ENCODE data around the gene PRKCD. TPM values are rescaled to one million over a fixed set of nuclear protein-coding genes. Genes with fewer than 3 reads are reported as not detected.

PRKCD gene
- total and polyA plus RNA-seq, 2 experiments from 2014 or later = 12.3 to 23.6 TPM

GRCh38 chr3:53226841-53227407, 65.9 kb downstream of the PRKCD start:
- 95% methylated on average over 15 of the region's 17 CpGs for WGBS (ENCODE audit: low lambda C conversion rate, missing lambda C conversion rate)
- no peak overlapping the region for H3K4me2 ChIP-seq
- no peaks in the 10 kb centered on the region for H3K27me3 ChIP-seq
- H3K36me3 ChIP-seq (replicated peaks; ENCODE audit: insufficient read depth, low read depth) = no peaks in the 10 kb centered on the region
- TF ChIP-seq CTCF (IDR thresholded peaks at IDR 0.05; ENCODE audit: poor library complexity) = no peak
- TF ChIP-seq EZH2phosphoT487 (IDR thresholded peaks at IDR 0.05; ENCODE audit: low read depth, severe bottlenecking, unreplicated experiment) = no peak
- no peak for TF ChIP-seq EZH2 (IDR thresholded peaks at IDR 0.05; ENCODE audit: borderline replicate concordance)
- H3K27ac ChIP-seq = no peak overlapping the region
- H3K4me3 ChIP-seq = no peak overlapping the region
- no peaks in the 10 kb centered on the region for H3K9me3 ChIP-seq (ENCODE audit: low read depth)
- H3K79me2 ChIP-seq = no peaks in the 10 kb centered on the region
- no peaks in the 10 kb centered on the region for H4K20me1 ChIP-seq (ENCODE audit: insufficient read depth, poor library complexity, severe bottlenecking)
- H3K4me1 ChIP-seq (ENCODE audit: insufficient read depth) = no peaks in the 10 kb centered on the region
- no peak overlapping the region for H2AFZ ChIP-seq
- no peaks in the 10 kb centered on the region for H3K9me2 ChIP-seq (replicated peaks; ENCODE audit: insufficient read depth)
- DNase-seq (ENCODE audit: low spot score) = no peak

GRCh38 chr3:53227993-53228885, 67.2 kb downstream of the PRKCD start:
- TF ChIP-seq EZH2 (IDR thresholded peaks at IDR 0.05; ENCODE audit: borderline replicate concordance) = no peak
- no peak for TF ChIP-seq CTCF (IDR thresholded peaks at IDR 0.05; ENCODE audit: poor library complexity)
- TF ChIP-seq EZH2phosphoT487 (IDR thresholded peaks at IDR 0.05; ENCODE audit: low read depth, severe bottlenecking, unreplicated experiment) = no peak
- no peaks in the 10 kb centered on the region for H3K4me1 ChIP-seq (ENCODE audit: insufficient read depth)
- H3K4me2 ChIP-seq = no peak overlapping the region
- no peak overlapping the region for H3K4me3 ChIP-seq
- H3K36me3 ChIP-seq (replicated peaks; ENCODE audit: insufficient read depth, low read depth) = no peaks in the 10 kb centered on the region
- H3K9me3 ChIP-seq (ENCODE audit: low read depth) = no peaks in the 10 kb centered on the region
- H4K20me1 ChIP-seq (ENCODE audit: insufficient read depth, poor library complexity, severe bottlenecking) = no peaks in the 10 kb centered on the region
- H3K27ac ChIP-seq = no peak overlapping the region
- no peak for DNase-seq (ENCODE audit: low spot score)
- H3K27me3 ChIP-seq = no peaks in the 10 kb centered on the region
- no peak overlapping the region for H2AFZ ChIP-seq
- 93% methylated on average over 24 of the region's 24 CpGs for WGBS (ENCODE audit: low lambda C conversion rate, missing lambda C conversion rate)
- no peaks in the 10 kb centered on the region for H3K79me2 ChIP-seq
- H3K9me2 ChIP-seq (replicated peaks; ENCODE audit: insufficient read depth) = no peaks in the 10 kb centered on the region

- TF ChIP-seq EZH2phosphoT487 (IDR thresholded peaks at IDR 0.05; ENCODE audit: low read depth, severe bottlenecking, unreplicated experiment) = no peak
- no peak for TF ChIP-seq EZH2 (IDR thresholded peaks at IDR 0.05; ENCODE audit: borderline replicate concordance)
- Histone ChIP-seq H3K9me3 (ENCODE audit: low read depth) (no peaks in the 10 kb centered on the region), H3K4me2 (no peak overlapping the region), H3K4me1 (ENCODE audit: insufficient read depth) (no peaks in the 10 kb centered on the region), H4K20me1 (ENCODE audit: insufficient read depth, poor library complexity, severe bottlenecking) (no peaks in the 10 kb centered on the region), H3K9me2 (replicated peaks; ENCODE audit: insufficient read depth) (no peaks in the 10 kb centered on the region), H3K27ac (no peak overlapping the region), H2AFZ (no peak overlapping the region), H3K36me3 (replicated peaks; ENCODE audit: insufficient read depth, low read depth) (no peaks in the 10 kb centered on the region), H3K79me2 (no peaks in the 10 kb centered on the region), H3K4me3 (no peak overlapping the region), H3K27me3 (no peaks in the 10 kb centered on the region)
- WGBS (ENCODE audit: low lambda C conversion rate, missing lambda C conversion rate) = 98% methylated on average over 14 of the region's 14 CpGs
- no peak for DNase-seq (ENCODE audit: low spot score)
Measured at GRCh38 chr3:53229171-53229570, 68.2 kb downstream of the PRKCD start.

GRCh38 chr3:53229606-53230005, 68.6 kb downstream of the PRKCD start:
- no peaks in the 10 kb centered on the region for H4K20me1 ChIP-seq (ENCODE audit: insufficient read depth, poor library complexity, severe bottlenecking)
- no peaks in the 10 kb centered on the region for H3K36me3 ChIP-seq (replicated peaks; ENCODE audit: insufficient read depth, low read depth)

More at GRCh38 chr3:53229606-53230005, 68.6 kb downstream of the PRKCD start:
- Histone ChIP-seq H3K79me2 (no peaks in the 10 kb centered on the region), H3K9me3 (ENCODE audit: low read depth) (no peaks in the 10 kb centered on the region), H3K27me3 (no peaks in the 10 kb centered on the region), H3K4me1 (ENCODE audit: insufficient read depth) (no peaks in the 10 kb centered on the region), H3K9me2 (replicated peaks; ENCODE audit: insufficient read depth) (no peaks in the 10 kb centered on the region), H3K4me3 (no peak overlapping the region), H2AFZ (no peak overlapping the region), H3K4me2 (no peak overlapping the region), H3K27ac (no peak overlapping the region)
- no peak for TF ChIP-seq CTCF (IDR thresholded peaks at IDR 0.05; ENCODE audit: poor library complexity)
- no peak for TF ChIP-seq EZH2 (IDR thresholded peaks at IDR 0.05; ENCODE audit: borderline replicate concordance)
- TF ChIP-seq EZH2phosphoT487 (IDR thresholded peaks at IDR 0.05; ENCODE audit: low read depth, severe bottlenecking, unreplicated experiment) = no peak
- DNase-seq (ENCODE audit: low spot score) = no peak
- WGBS (ENCODE audit: low lambda C conversion rate, missing lambda C conversion rate) = 100% methylated on average over 2 of the region's 2 CpGs
